K562 (cell line): Measurements from ENCODE around the gene EYA3. TPM values are rescaled to one million over a fixed set of nuclear protein-coding genes. Genes with fewer than 3 reads are reported as not detected.
A peak's percentile ranks its signal among the peaks of the same experiment; 100 is the strongest.

Experiments used
- ATAC-seq: fragments of 200-7000 bp; cut with Tn5 transposase; 3 replicates; pipeline ENCODE4 v1.9.1; 2020; ENCODE audit warnings: moderate library complexity
- BruUV-seq: library from RNA; stranded (reverse); fragments of 400-500 nt; replicated peaks from 2 replicates; lab custom pipeline; 2021; lab: Mats Ljungman, UMichigan
- CTCF ChIA-PET: fragments of 300-600 bp; formaldehyde crosslinking; extraction: SDS; loops from one replicate; lab custom pipeline; 2021; ENCODE audit warnings: low intra/inter-chr PET ratio; lab: Yijun Ruan, JAX
- POLR2A ChIA-PET: fragments of 300-600, 350-650 bp; sonication (Branson Sonifier 250); formaldehyde crosslinking; extraction: SDS; loops from one replicate; lab custom pipeline; 2021; ENCODE audit warnings: antibody characterized with exemption, inconsistent platforms; lab: Yijun Ruan, JAX
- DNase-seq, 4 experiments: peaks; one replicate each; pipeline versions ENCODE4 v3.0.0 to v3.0.0-alpha.2; 2011 to 2018; ENCODE audit warnings: low spot score in 3 of 4, mixed read lengths in 3 of 4; ENCODE audit errors: extremely low read depth in 1 of 4
- FAIRE-seq: peaks from 2 replicates; lab custom pipeline; 2011; peaks lifted over from hg19 to GRCh38; lab: Jason Lieb, UNC
- H2AFZ ChIP-seq: 2 replicates; pipeline ENCODE4 v1.6.0; 2011; ENCODE audit warnings: low read depth, low read length, control low read depth, inconsistent platforms
- H3K27ac ChIP-seq: fragments of 200-600 bp; 3 replicates; pipeline ENCODE4 v1.8.0; 2011; ENCODE audit warnings: low read depth, mild to moderate bottlenecking, control low read depth, inconsistent platforms, low read length, moderate library complexity, mixed read lengths; ENCODE audit errors: extremely low read depth
- H3K27me3 ChIP-seq, 2 experiments: fragments of 300-600 bp in 1 of 2; 2 replicates in 1 of 2; 3 replicates in 1 of 2; pipeline versions ENCODE4 v1.6.0 to v1.8.0; 2011; ENCODE audit warnings: inconsistent platforms in 2 of 2, low read length in 2 of 2, mild to moderate bottlenecking in 1 of 2, mixed read lengths in 1 of 2, moderate library complexity in 1 of 2; ENCODE audit not compliant: control insufficient read depth in 2 of 2, insufficient read depth in 2 of 2
- H3K36me3 ChIP-seq: fragments of 300-600 bp; 3 replicates; pipeline ENCODE4 v1.8.0; 2011; ENCODE audit warnings: mild to moderate bottlenecking, low read length, inconsistent platforms; ENCODE audit not compliant: control insufficient read depth, insufficient read depth
- H3K4me1 ChIP-seq, 2 experiments: fragments of 200-600 bp in 1 of 2; replicated peaks in 1 of 2; 2 replicates in 1 of 2; 3 replicates in 1 of 2; pipeline versions ENCODE4 v1.5.1 to v1.8.0; 2011; ENCODE audit warnings: inconsistent platforms in 2 of 2, low read length in 2 of 2, mild to moderate bottlenecking in 1 of 2, mixed read lengths in 1 of 2, moderate library complexity in 1 of 2; ENCODE audit not compliant: control insufficient read depth in 2 of 2, insufficient read depth in 2 of 2
- H3K4me2 ChIP-seq: 2 replicates; pipeline ENCODE4 v1.6.1; 2011; ENCODE audit warnings: low read length, control low read depth, inconsistent platforms, mixed read lengths; ENCODE audit not compliant: insufficient read depth
- H3K4me3 ChIP-seq: fragments of 200-600 bp; sonication (generic), shearing (Covaris generic); 2 replicates; pipeline ENCODE4 v1.5.1; 2016; ENCODE audit warnings: control low read depth, inconsistent platforms
- H3K79me2 ChIP-seq: fragments of 200-600 bp; 3 replicates; pipeline ENCODE4 v1.8.0; 2011; ENCODE audit warnings: low read length, inconsistent platforms; ENCODE audit not compliant: control insufficient read depth, insufficient read depth
- H3K9ac ChIP-seq, 2 experiments: 2 replicates each; pipeline versions ENCODE4 v1.6.0 to v1.6.1; 2011; ENCODE audit warnings: low read depth in 2 of 2, low read length in 2 of 2, control low read depth in 1 of 2, inconsistent platforms in 1 of 2, mild to moderate bottlenecking in 1 of 2, mixed read lengths in 1 of 2; ENCODE audit not compliant: insufficient read depth in 1 of 2
- H3K9me1 ChIP-seq: one replicate; pipeline ENCODE4 v1.6.0; 2011; ENCODE audit warnings: inconsistent platforms, mild to moderate bottlenecking, low read length, moderate library complexity; ENCODE audit not compliant: control insufficient read depth, insufficient read depth
- H3K9me3 ChIP-seq: replicated peaks from 2 replicates; pipeline ENCODE4 v1.5.1; 2011; ENCODE audit warnings: low read depth, low read length, inconsistent platforms; ENCODE audit not compliant: control insufficient read depth, insufficient read depth
- H4K20me1 ChIP-seq: replicated peaks from 2 replicates; pipeline ENCODE4 v1.6.1; 2011; ENCODE audit warnings: low read length, inconsistent platforms, mixed read lengths; ENCODE audit not compliant: control insufficient read depth, insufficient read depth
- CHCHD3 ChIP-seq: fragments of 250-450 bp; sonication (Bioruptor Pico); IDR thresholded peaks from 2 replicates; pipeline ENCODE4 v2.1.2; 2022; ENCODE audit warnings: mild to moderate bottlenecking
- CTCFL ChIP-seq: IDR thresholded peaks from 2 replicates; pipeline ENCODE4 v1.6.1; 2011; ENCODE audit warnings: borderline replicate concordance, low read depth, mild to moderate bottlenecking, moderate library complexity, low read length; ENCODE audit not compliant: insufficient read depth, poor library complexity, severe bottlenecking
- FOS ChIP-seq: IDR thresholded peaks from 3 replicates; pipeline ENCODE4 v1.6.1; 2011; ENCODE audit not compliant: insufficient read length; ENCODE audit errors: extremely low read depth
- FOXK1 ChIP-seq: sonication (generic); formaldehyde crosslinking; IDR thresholded peaks from 2 replicates; pipeline ENCODE4 v1.8.0; 2022; ENCODE audit warnings: missing genetic modification reagents, mild to moderate bottlenecking, borderline replicate concordance
- KLF6 ChIP-seq: fragments of 250-450 bp; sonication (Bioruptor Pico); IDR thresholded peaks from 2 replicates; pipeline ENCODE4 v1.4.0; 2020; ENCODE audit warnings: mild to moderate bottlenecking, moderate library complexity, borderline replicate concordance
- L3MBTL2 ChIP-seq: fragments of 450-650 bp; IDR thresholded peaks from 2 replicates; pipeline ENCODE4 v1.6.1; 2016; ENCODE audit warnings: mild to moderate bottlenecking, moderate library complexity
- MXI1 ChIP-seq: IDR thresholded peaks from 2 replicates; pipeline ENCODE4 v1.6.1; 2011; ENCODE audit warnings: low read depth, mild to moderate bottlenecking, improper control_type of control experiment, low read length
- MYC ChIP-seq, 2 experiments: fragments of 250-450 bp in 1 of 2; sonication (Bioruptor Pico) in 1 of 2; IDR thresholded peaks; 2 replicates each; pipeline versions ENCODE4 v1.5.1 to v1.6.1; 2012 to 2021; ENCODE audit warnings: low read depth in 2 of 2, borderline replicate concordance in 1 of 2, improper control_type of control experiment in 1 of 2, low read length in 1 of 2, mild to moderate bottlenecking in 1 of 2, moderate library complexity in 1 of 2
- NFIX ChIP-seq: fragments of 250-450 bp; sonication (Bioruptor Pico); IDR thresholded peaks from 2 replicates; pipeline ENCODE4 v1.4.0; 2020; ENCODE audit warnings: low read depth, mild to moderate bottlenecking, moderate library complexity
- NR2F6 ChIP-seq: fragments of 450-650 bp; formaldehyde crosslinking; IDR thresholded peaks from 2 replicates; pipeline ENCODE4 v1.4.0; 2020; ENCODE audit warnings: mild to moderate bottlenecking
- PURB ChIP-seq: sonication (generic); formaldehyde crosslinking; IDR thresholded peaks from 2 replicates; pipeline ENCODE4 v1.9.0; 2021; ENCODE audit warnings: low read depth, mild to moderate bottlenecking, missing genetic modification reagents
- RBM14 ChIP-seq: fragments of 200-400 bp; formaldehyde crosslinking; IDR thresholded peaks from 2 replicates; pipeline ENCODE4 v1.6.1; 2018; ENCODE audit warnings: low read depth, mild to moderate bottlenecking, low read length, moderate library complexity, borderline replicate concordance; ENCODE audit not compliant: insufficient read depth
- SIN3B ChIP-seq: fragments of 450-650 bp; IDR thresholded peaks from 2 replicates; pipeline ENCODE4 v1.6.1; 2017; ENCODE audit warnings: low read depth, mild to moderate bottlenecking, moderate library complexity
- STAG1 ChIP-seq: sonication (generic); formaldehyde crosslinking; IDR thresholded peaks from 2 replicates; pipeline ENCODE4 v1.5.0; 2020; ENCODE audit warnings: missing genetic modification reagents, borderline replicate concordance
- TEAD4 ChIP-seq, 2 experiments: sonication (generic) in 1 of 2; formaldehyde crosslinking in 1 of 2; IDR thresholded peaks; 2 replicates each; pipeline versions ENCODE4 v1.6.1 to v1.8.0; 2012 to 2022; ENCODE audit warnings: borderline replicate concordance in 1 of 2, inconsistent platforms in 1 of 2, low read length in 1 of 2, mild to moderate bottlenecking in 1 of 2, missing genetic modification reagents in 1 of 2
- XRCC5 ChIP-seq: fragments of 200-400 bp; formaldehyde crosslinking; IDR thresholded peaks from 2 replicates; pipeline ENCODE4 v1.6.1; 2017; ENCODE audit warnings: low read depth, mild to moderate bottlenecking, low read length
- ZNF592 ChIP-seq: fragments of 450-650 bp; IDR thresholded peaks from 2 replicates; pipeline ENCODE4 v1.6.1; 2017; ENCODE audit warnings: antibody characterized with exemption, mild to moderate bottlenecking
- whole genome bisulfite sequencing: fragments of 100-300 bp; shearing (Covaris generic); methylation state at CpG from one replicate; pipeline ENCODE4 v1.1.6; 2016; ENCODE audit warnings: low coverage, mixed read lengths; ENCODE audit not compliant: insufficient coverage; ENCODE audit errors: missing lambda C conversion rate; 5-methylcytosine and 5-hydroxymethylcytosine counted together
- in situ Hi-C: fragments of 300-500 bp; cut with MboI; formaldehyde crosslinking; loops from 4 replicates; pipeline ENCODE4 v1.15.0; 2018; ENCODE audit warnings: inconsistent platforms, mixed read lengths
- intact Hi-C: fragments of 100-400 bp; cut with micrococcal nuclease; formaldehyde crosslinking; loops from 2 replicates; pipeline ENCODE4 v1.14.2; 2022
- polyA plus RNA-seq, 8 experiments: library from polyadenylated mRNA; depleted of rRNA in 4 of 8; stranded (reverse) in 5 of 8; unstranded in 3 of 8; fragments of >200 nt; fragmentation: Nextera tagmentation in 2 of 8; fragmentation: Illumina TruSeq in 1 of 8; extraction: Ambion mirVana in 2 of 8; extraction: Trizol in 1 of 8; gene quantifications; 2 replicates each; pipeline versions ENCODE4 v1.2.1 to v1.2.3, GENCODE V29; 2011 to 2014; ENCODE audit warnings: inconsistent platforms in 1 of 8, missing spikeins in 1 of 8
- total RNA-seq, 7 experiments: library from RNA; depleted of rRNA in 6 of 7; stranded (reverse); fragments of >200 nt in 6 of 7; fragmentation: Illumina TruSeq in 2 of 7; extraction: Trizol in 2 of 7; gene quantifications; 2 replicates each; pipeline versions ENCODE4 v1.2.1 to v1.2.3, GENCODE V29; 2011 to 2021; ENCODE audit warnings: low replicate concordance in 1 of 7

The EYA3 gene
- total and polyA plus RNA-seq, 9 of the 15 experiments (the other 6 are each of a cell fraction or from before 2014, with no cell fraction given) = 21.7 to 64.0 (median 43.6) TPM

GRCh38 chr1:28108001-28108400 lies 19.6 kb upstream of the EYA3 start:
- Histone ChIP-seq H3K9ac (no peak overlapping the region), H3K27me3 (no peaks in the 10 kb centered on the region), H3K4me3 (no peak overlapping the region), H3K4me1 (peaks cover 0 to 15% of the 10 kb centered on the region in 2 experiments; a peak in 3 of 5 replicates), H4K20me1 (no peaks in the 10 kb centered on the region), H3K4me2 (no peak overlapping the region), H3K9me3 (no peaks in the 10 kb centered on the region), H3K36me3 (no peaks in the 10 kb centered on the region), H2AFZ (peak overlapping the region; percentile 30), H3K79me2 (no peaks in the 10 kb centered on the region), H3K27ac (no peak overlapping the region), H3K9me1 (no peaks in the 10 kb centered on the region)
- in situ Hi-C loops = no loop called here
- ATAC-seq (no peak), FAIRE-seq (no peak), DNase-seq (no peak)
- WGBS = 55% methylated on average over 2 of the region's 2 CpGs
- BruUV-seq = no TSS peak
- CTCF ChIA-PET = no interaction called here
- intact Hi-C loops = no loop called here
- POLR2A ChIA-PET = interaction anchor here (0.7 to 1.9 kb wide), 4 partner anchors 13 to 155 kb away, joined by 3 to 8 read pairs (median 3); no protein-coding TSS in a partner anchor
- no peak for TF ChIP-seq FOS
- no peak for TF ChIP-seq NR2F6 (CRISPR knock-in tag)
- no peak for TF ChIP-seq KLF6
- TF ChIP-seq FOXK1 = no peak
- no peak for TF ChIP-seq TEAD4 (IDR thresholded peaks at IDR 0.05; ENCODE audit: low read length)
- no peak for TF ChIP-seq TEAD4 (CRISPR knock-in tag; IDR thresholded peaks at IDR 0.05; ENCODE audit: borderline replicate concordance)
- TF ChIP-seq SIN3B = no peak
- no peak for TF ChIP-seq NFIX (CRISPR knock-in tag)
- no peak for TF ChIP-seq PURB (CRISPR knock-in tag)
- TF ChIP-seq MXI1 = no peak
- no peak for TF ChIP-seq RBM14
- TF ChIP-seq CHCHD3 = no peak
- TF ChIP-seq STAG1 = no peak
- TF ChIP-seq CTCFL = no peak
- no peak for TF ChIP-seq L3MBTL2
- no peak for TF ChIP-seq MYC (IDR thresholded peaks at IDR 0.05; ENCODE audit: low read depth, low read length)
- TF ChIP-seq MYC (CRISPR knock-in tag; IDR thresholded peaks at IDR 0.05; ENCODE audit: borderline replicate concordance, low read depth) = no peak
- TF ChIP-seq XRCC5 = no peak
- TF ChIP-seq ZNF592 = no peak
